Measurements from ENCODE around the gene SRPK2.

SRPK2 gene

GRCh38 chr7:105345003-105345402, 43.7 kb downstream of the SRPK2 start:
- H4K20me1 ChIP-seq (ENCODE audit: insufficient read depth, low read length), result no peaks in the 10 kb centered on the region
- no peak overlapping the region for H3K4me3 ChIP-seq (ENCODE audit: low read depth, low read length, poor library complexity, severe bottlenecking)
- H3K27me3 ChIP-seq (ENCODE audit: insufficient read depth, low read length), result no peaks in the 10 kb centered on the region
- H3K9me2 ChIP-seq (ENCODE audit: low read depth, low read length), result no peaks in the 10 kb centered on the region
- no peak overlapping the region for H3K4me2 ChIP-seq (ENCODE audit: low read length)
- no peaks in the 10 kb centered on the region for H3K4me1 ChIP-seq (ENCODE audit: insufficient read depth, low read length, severe bottlenecking)
- no peak overlapping the region for H3K9ac ChIP-seq (ENCODE audit: low read length)
- H3K27ac ChIP-seq (ENCODE audit: low read depth, low read length, poor library complexity, severe bottlenecking), result no peak overlapping the region
- no peaks in the 10 kb centered on the region for H3K9me3 ChIP-seq (ENCODE audit: low read length)
- H2AFZ ChIP-seq (ENCODE audit: low read length), result no peak overlapping the region
- H3F3A ChIP-seq (ENCODE audit: insufficient read depth, low read length), result no peaks in the 10 kb centered on the region; the same call in 1 of the 2 replicates
- H3K79me2 ChIP-seq (ENCODE audit: insufficient read depth, low read length), result no peaks in the 10 kb centered on the region
- H3K36me3 ChIP-seq (ENCODE audit: insufficient read depth, low read length), result no peaks in the 10 kb centered on the region
- TF ChIP-seq EZH2 (IDR thresholded peaks at IDR 0.05; ENCODE audit: borderline replicate concordance, low read length), result no peak
- TF ChIP-seq, protein P1, sequence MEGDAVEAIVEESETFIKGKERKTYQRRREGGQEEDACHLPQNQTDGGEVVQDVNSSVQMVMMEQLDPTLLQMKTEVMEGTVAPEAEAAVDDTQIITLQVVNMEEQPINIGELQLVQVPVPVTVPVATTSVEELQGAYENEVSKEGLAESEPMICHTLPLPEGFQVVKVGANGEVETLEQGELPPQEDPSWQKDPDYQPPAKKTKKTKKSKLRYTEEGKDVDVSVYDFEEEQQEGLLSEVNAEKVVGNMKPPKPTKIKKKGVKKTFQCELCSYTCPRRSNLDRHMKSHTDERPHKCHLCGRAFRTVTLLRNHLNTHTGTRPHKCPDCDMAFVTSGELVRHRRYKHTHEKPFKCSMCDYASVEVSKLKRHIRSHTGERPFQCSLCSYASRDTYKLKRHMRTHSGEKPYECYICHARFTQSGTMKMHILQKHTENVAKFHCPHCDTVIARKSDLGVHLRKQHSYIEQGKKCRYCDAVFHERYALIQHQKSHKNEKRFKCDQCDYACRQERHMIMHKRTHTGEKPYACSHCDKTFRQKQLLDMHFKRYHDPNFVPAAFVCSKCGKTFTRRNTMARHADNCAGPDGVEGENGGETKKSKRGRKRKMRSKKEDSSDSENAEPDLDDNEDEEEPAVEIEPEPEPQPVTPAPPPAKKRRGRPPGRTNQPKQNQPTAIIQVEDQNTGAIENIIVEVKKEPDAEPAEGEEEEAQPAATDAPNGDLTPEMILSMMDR (IDR thresholded peaks at IDR 0.05; ENCODE audit: low read length), result no peak

DNA sequence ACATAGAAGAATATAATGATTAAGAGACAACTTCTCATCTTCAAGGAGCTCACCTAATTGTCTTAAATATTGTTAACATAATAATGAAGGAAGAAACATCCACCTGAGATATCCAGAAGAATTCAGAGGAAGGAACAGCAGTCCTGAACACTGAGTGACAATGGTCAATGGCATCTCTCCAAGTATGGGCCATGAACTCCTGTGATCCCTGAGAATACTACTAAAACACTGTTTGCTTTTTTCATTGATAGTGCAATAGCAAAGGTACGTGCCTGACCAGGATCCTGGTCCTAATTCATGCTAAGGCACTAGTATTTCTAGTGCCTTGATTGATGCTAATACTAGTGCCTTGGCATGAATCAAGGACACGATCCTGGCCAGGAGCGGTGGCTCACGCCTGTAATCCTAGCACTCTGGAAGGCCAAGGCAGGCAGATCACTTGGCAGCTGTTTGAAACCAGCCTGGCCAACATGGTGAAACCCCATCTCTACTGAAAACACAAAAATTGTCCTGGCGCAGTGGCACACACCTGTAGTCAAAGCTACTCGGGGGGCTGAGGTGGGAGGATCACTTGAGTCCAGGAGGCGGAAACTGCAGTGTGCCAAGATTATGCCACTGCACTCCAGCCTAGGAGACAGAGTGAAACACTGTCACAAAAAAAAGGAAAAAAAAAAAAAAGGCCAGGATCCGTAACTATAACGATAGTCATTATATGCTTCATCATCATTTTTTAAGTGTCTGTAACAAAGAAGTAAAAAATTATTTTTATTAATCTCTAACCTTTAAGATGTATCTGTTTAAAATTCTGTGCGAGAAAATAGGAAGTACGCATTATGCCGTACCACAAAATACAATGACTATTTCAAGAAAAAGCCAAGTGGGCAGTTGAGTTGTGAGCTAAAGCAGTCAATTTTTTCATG, 49.1 kb downstream of the SRPK2 start:
- Histone ChIP-seq H3K9me2 (ENCODE audit: low read depth, low read length) (no peaks in the 10 kb centered on the region), H3K4me2 (ENCODE audit: low read length) (no peak overlapping the region), H3K9ac (ENCODE audit: low read length) (no peak overlapping the region), H2AFZ (ENCODE audit: low read length) (no peak overlapping the region), H3K27me3 (ENCODE audit: insufficient read depth, low read length) (no peaks in the 10 kb centered on the region), H3F3A (ENCODE audit: insufficient read depth, low read length) (0 out of 2 replicates have a peak, but pooled peaks cover 4% of the 10 kb centered on the region), H3K27ac (ENCODE audit: low read depth, low read length, poor library complexity, severe bottlenecking) (no peak overlapping the region), H3K9me3 (ENCODE audit: low read length) (no peaks in the 10 kb centered on the region), H3K4me1 (ENCODE audit: insufficient read depth, low read length, severe bottlenecking) (no peaks in the 10 kb centered on the region), H3K79me2 (ENCODE audit: insufficient read depth, low read length) (no peaks in the 10 kb centered on the region), H4K20me1 (ENCODE audit: insufficient read depth, low read length) (no peaks in the 10 kb centered on the region), H3K36me3 (ENCODE audit: insufficient read depth, low read length) (no peaks in the 10 kb centered on the region), H3K4me3 (ENCODE audit: low read depth, low read length, poor library complexity, severe bottlenecking) (no peak overlapping the region)
- TF ChIP-seq EZH2 (IDR thresholded peaks at IDR 0.05; ENCODE audit: borderline replicate concordance, low read length), result no peak
- TF ChIP-seq, protein P1 (IDR thresholded peaks at IDR 0.05; ENCODE audit: low read length), result no peak

DNA sequence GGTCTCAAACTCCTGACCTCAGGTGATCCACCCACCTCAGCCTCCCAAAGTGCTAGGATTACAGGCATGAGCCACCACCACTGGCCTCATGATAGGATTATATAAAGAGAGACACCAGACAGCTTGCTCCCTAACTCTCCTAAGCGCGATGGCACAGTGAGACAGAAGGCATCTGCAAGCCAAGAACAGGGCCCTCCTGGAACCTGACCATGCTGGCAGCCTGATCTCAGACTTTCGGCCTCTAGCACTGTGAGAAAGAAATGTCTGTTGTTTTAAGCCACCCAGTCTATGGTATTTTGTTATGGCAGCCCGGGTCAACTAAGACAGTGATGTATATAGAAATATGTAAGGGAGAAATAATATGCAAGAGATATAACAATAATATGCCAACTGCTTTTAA, 51.2 kb downstream of the SRPK2 start:
- no peak overlapping the region for H3K4me2 ChIP-seq (ENCODE audit: low read length)
- no peak for TF ChIP-seq EZH2 (IDR thresholded peaks at IDR 0.05; ENCODE audit: borderline replicate concordance, low read length)
- TF ChIP-seq, protein P1 (IDR thresholded peaks at IDR 0.05; ENCODE audit: low read length), result no peak
- H3K9me2 ChIP-seq (ENCODE audit: low read depth, low read length), result no peaks in the 10 kb centered on the region
- H3K4me1 ChIP-seq (ENCODE audit: insufficient read depth, low read length, severe bottlenecking), result no peaks in the 10 kb centered on the region
- no peak overlapping the region for H3K9ac ChIP-seq (ENCODE audit: low read length)
- no peak overlapping the region for H3K4me3 ChIP-seq (ENCODE audit: low read depth, low read length, poor library complexity, severe bottlenecking)
- no peaks in the 10 kb centered on the region for H3K27me3 ChIP-seq (ENCODE audit: insufficient read depth, low read length)
- no peak overlapping the region for H2AFZ ChIP-seq (ENCODE audit: low read length)
- no peaks in the 10 kb centered on the region for H4K20me1 ChIP-seq (ENCODE audit: insufficient read depth, low read length)
- no peaks in the 10 kb centered on the region for H3K9me3 ChIP-seq (ENCODE audit: low read length)
- no peaks in the 10 kb centered on the region for H3K36me3 ChIP-seq (ENCODE audit: insufficient read depth, low read length)
- no peak overlapping the region for H3K27ac ChIP-seq (ENCODE audit: low read depth, low read length, poor library complexity, severe bottlenecking)
- H3F3A ChIP-seq (ENCODE audit: insufficient read depth, low read length), result 0 out of 2 replicates have a peak, but pooled peaks cover 4% of the 10 kb centered on the region
- H3K79me2 ChIP-seq (ENCODE audit: insufficient read depth, low read length), result no peaks in the 10 kb centered on the region

All from OCI-LY1 (cell line).